Stimulated activated CD4-positive, alpha-beta T cell treated with anti-CD3 and anti-CD28 coated beads, Interleukin-2, amount 100 ng/mL, for 48 hours (primary cell): ENCODE results near the gene ELOVL3.
"Not testable (repeated sequence)": the region's sequence is repeated elsewhere in the genome, so short reads cannot be mapped to it uniquely, and the experiment has no call there.

ENCODE experiments used
- DNase-seq, 2 donors: peaks; one replicate each; pipeline ENCODE4 v3.0.0-alpha.2; 2020

Gene ELOVL3

GRCh38 chr10:102225646-102226541, at the start of gene ELOVL3:
Gene ELOVL3, plus strand, starts transcription at chr10:102226299. Its CDS starts 250 bp downstream, at chr10:102226549.
- DNase-seq: peak; percentile 74 to 76

- DNase-seq: no peak
Observed at GRCh38 chr10:102184606-102185005, 41.5 kb upstream of the ELOVL3 start.

GRCh38 chr10:102185272-102185671, 40.8 kb upstream of the ELOVL3 start:
- no peak for DNase-seq

GRCh38 chr10:102185811-102186527, 40.1 kb upstream of the ELOVL3 start:
- no peak for DNase-seq

DNA sequence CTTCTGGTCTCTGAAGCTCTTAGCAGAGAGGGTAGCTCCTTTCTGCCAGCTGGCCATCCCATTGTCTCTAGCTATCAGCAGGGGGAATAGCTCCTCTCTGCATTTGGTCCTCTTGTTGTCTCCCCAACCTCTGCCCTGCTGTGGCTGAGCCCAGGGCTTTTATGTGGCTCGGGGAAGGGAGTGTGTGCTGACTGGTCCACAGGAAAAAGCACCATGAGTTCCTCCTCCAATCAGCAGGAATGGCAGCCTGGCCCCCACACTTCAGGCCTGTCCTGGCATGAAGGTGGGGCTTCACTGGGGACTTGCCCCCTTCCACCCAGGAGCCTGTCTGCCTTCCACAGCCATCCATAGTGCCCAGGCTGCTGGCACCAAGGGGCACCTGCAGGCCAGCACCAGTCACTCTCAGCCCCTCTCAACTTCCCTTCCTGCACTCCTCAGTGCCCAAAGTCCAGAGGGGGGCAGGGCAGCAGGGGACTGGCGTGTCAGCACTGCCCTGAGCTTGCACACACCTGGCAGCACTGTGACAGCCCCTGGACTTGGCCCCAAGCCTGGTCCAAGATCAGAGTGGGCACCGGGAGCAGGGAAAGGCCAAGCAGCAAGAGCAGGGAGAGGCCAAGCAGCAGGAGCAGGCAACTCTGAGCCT, 37.7 kb upstream of the ELOVL3 start:
- DNase-seq: no peak

GRCh38 chr10:102188941-102189898, 36.9 kb upstream of the ELOVL3 start:
- not testable (repeated sequence) for DNase-seq

DNA sequence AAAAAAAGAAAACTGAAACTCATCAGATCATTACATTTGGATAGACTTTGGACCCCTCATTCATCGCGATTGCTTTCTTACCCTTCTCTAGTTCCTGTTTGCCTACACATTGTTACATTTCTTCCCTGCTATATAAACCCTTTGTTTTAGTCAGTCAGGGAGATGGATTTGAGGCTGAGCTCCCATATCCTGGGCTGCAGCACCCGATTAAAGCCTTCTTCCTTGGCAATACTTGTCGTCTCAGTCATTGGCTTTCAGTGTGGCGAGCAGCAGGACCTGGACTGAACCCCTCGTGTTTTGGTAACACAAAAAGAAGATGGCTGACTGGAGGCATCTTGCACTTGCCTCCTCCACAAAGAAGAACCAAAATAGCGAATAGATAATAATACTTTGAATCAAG, 34.1 kb upstream of the ELOVL3 start:
- no peak for DNase-seq

DNA sequence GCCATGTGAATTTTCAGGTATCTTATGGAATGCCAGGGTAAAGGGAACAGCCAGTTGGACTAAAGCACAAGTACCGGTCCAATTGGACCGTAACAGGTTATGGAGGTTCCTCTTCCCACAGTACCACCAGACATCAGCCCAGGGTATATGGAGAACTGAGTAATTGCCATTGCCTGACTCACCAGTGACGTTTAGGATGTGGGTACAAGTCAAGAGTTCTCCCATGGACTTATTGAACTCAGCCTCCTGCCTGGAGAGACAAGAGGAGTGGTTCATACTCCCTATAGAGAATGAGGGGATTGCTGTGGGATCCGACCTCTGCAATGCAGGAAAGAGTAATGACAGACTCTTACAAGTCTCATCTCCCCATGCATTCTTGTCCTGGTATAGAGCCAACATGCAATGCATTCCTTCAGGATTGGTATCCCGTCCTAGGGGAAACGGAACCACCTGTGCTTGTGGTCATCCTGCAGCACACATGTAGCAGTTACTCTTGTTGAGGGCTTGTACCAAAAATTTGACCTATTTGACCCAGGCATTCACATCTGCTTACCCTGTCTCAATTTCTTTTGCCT, 30.7 kb upstream of the ELOVL3 start:
- DNase-seq: no peak

DNA sequence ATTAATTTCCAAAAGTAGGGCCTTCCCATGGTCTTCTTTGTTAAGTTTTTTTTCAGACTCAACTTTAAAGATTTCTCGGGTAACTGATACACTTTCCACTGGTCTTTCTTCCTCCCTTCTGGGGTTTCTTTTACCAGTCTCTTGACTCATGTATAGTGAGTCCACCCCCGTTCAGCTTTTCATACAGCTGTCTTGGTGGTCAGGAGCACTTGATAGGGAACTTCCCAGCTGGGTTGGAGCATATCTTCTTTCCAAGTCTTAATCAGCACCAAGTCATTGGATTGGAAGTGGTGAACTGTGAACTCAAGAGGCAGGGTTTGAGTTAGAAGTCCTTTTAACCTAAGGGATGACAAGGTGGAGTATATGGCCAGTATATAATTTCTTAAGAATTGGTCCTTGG, 29.2 kb upstream of the ELOVL3 start:
- peak in 1 of 2 donors; percentile 12 for DNase-seq

- DNase-seq: no peak
Observed at GRCh38 chr10:102198027-102198426, 28.1 kb upstream of the ELOVL3 start.

DNA sequence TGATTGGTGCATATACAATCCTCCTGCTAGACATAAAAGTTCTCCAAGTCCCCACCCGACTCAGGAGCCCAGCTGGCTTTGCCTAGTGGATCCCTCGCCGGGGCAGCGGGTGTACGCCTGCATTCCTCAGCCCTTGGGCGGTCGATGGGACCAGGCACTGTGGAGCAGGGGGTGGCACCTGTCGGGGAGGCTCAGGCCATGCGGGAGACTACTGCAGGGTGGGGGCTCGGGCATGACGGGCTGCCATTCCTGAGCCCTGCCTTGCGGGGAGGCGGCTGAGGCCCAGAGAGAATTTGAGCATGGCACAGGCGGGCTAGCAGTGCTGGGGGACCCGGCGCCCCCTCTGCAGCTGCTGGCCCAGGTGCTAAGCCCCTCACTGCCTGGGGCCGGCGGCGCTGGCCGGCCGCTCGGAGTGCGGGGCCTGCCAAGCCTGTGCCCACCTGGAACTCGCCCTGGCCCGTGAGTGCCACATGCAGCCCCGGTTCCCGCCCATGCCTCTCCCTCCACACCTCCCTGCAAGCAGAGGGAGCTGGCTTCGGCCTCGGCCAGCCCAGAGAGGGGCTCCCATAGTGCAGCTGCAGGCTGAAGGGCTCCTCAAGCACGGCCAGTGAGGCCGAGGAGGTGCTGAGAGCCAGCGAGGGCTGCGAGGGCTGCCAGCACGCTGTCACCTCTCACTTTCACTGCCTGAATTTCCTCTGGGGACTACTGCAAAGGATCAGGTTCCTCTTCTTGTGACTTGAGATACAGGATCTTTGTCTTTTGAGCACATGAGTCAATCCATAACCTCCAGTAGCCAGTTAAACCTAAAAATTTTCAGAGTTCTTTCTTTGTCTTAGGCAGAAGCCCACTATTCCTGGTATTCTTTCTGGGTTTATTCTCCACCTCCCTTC, 25.1 kb upstream of the ELOVL3 start:
- no peak for DNase-seq

DNA sequence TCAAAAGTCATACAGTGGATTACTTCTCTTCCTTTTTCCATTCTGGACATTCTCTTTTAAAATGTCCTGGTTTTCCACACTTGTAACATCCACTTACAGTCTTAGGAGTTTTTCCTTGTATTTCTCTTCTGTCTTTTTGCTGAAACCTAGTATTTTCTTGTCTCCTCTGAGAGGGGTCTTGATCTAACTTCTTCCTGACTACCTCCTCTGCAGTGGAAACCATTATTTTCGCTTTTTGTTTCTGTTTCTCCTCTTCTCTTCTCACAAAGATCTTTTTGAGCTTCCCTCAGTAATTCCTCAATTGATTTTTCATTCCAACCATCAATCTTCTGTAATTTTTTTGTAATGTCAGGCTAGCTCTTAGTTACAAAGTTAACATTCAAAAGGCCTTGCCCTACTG, 23.7 kb upstream of the ELOVL3 start:
- no peak for DNase-seq

GRCh38 chr10:102208311-102209035, 17.6 kb upstream of the ELOVL3 start:
- DNase-seq: no peak

DNA sequence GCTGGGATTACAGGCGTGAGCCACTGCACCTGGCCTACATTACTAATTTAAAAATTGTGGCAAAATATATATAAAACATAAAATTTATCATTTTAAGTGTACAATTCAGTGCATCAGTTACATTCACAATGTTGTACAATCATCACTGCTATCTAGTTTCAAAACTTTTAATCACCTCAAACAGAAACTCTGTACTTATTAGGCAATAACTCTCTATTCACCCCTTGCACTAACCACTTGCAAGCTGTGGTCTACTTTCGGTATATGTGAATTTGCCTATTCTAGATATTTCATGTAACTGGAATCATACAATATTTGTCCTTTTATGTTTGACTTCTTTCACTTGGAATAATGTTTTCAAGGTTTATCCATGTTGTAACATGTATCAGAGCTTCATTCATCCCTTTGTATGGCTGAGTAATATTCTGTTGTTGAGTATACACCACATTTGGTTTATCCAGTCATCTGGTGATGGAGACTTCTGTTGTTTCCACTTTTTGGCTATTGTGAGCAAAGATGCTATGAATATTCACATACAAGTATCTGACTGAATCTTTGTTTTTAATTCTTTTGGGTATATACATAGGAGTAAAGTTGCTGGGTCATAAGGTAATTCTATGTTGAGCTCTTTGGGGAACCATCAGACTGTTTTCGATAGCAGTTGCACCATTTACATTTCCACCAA, 14.3 kb upstream of the ELOVL3 start:
- no peak for DNase-seq

GRCh38 chr10:102213599-102213998, 12.5 kb upstream of the ELOVL3 start:
- DNase-seq: not testable (repeated sequence)

DNA sequence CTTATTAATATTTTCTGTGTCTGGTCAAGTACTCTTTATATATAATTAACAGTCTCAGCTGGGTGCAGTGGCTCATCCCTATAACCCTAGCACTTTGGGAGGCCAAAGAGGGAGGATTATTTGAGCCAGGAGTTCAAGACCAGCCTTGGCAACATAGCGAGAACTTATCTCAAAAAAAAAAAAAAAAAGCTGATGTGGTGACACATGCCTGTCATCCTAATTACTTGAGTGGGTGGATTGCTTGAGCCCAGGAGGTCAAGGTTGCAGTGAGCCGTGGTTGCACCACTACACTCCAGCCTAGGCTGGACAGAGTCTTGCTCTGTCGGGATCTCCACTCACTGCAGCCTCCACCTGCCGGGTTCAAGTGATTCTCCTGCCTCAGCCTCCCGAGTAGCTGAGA, 6.7 kb upstream of the ELOVL3 start:
- DNase-seq: no peak

DNA sequence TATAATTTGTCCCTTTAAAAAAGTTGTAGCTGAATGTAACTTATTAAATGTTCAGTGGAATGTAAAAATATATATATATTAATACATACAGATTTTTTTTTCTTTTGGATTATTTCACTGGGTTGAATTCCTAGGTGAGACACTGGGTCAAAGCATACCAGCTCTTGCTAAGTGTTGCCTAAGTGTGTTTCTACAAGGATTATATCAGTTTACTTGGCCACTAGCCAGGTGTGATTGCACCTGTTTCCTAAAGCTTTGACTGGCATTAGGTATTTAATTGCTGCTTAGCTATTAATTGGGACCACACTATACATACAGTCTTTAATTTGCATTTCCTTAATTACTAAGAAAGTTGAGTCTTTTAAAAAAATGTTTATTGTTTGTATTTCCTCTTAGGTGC, 5.5 kb upstream of the ELOVL3 start:
- DNase-seq: no peak

DNA sequence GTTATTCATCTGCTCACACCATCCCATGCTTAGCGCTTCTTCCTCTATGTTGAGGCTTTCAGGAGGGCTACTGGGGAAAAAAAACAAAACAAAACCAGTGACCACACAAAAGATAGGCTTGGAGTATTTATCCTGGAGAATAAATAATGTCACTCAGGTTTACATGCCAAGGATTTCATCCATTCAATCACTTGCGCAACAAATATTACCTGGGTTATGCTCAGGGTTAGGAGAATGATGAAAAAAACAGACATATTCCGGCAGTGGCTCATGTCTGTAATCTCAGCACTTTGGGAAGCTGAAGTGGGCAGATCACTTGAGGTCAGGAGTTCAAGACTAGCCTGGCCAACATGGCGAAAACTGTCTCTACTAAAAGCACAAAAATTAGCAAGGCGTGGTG, 3.3 kb upstream of the ELOVL3 start:
- DNase-seq: no peak

DNA sequence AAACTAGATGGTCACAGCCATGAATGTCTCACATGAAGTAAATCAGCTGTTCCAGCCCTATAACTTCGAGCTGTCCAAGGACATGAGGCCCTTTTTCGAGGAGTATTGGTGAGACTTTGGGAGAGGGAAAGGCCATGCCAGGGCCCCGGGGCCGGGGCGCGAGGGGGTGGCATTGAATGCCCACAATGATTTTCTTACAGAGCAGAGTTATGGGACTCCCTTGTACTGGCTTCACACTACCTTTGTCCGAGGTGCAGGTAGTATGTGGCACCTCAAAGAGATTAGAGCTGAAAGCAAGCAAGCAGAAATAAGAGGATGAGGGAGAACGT, 407 bp downstream of the ELOVL3 start:
- DNase-seq: no peak

DNA sequence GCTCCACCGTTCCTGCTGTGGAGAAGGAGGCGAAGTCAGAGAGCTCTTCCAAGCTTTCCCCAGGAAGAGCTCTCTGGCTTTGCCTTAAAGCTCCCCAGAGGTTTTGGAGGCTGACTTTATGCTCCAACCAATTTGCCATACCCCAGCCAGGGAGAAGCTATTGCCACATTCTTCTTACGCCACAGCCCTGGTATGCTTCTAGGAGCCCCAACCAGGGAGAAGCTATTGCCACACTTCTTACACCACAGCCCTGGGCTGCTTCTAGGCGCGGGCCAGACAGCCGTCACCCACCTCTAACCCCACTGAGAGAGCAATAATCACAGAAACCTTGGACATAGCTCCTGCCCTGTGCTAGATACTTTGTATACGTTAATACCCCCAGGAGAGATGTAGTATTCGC, 951 bp downstream of the ELOVL3 start:
- no peak for DNase-seq
